K562 (cell line): Measurements from ENCODE around the gene NPAS3. TPM values are rescaled to one million over a fixed set of nuclear protein-coding genes. Genes with fewer than 3 reads are reported as not detected.

Source experiments
- ATAC-seq: fragments of 200-7000 bp; cut with Tn5 transposase; 3 replicates; pipeline ENCODE4 v1.9.1; 2020; ENCODE audit warnings: moderate library complexity
- BruUV-seq: library from RNA; stranded (reverse); fragments of 400-500 nt; replicated peaks from 2 replicates; lab custom pipeline; 2021; lab: Mats Ljungman, UMichigan
- CTCF ChIA-PET: fragments of 300-600 bp; formaldehyde crosslinking; extraction: SDS; loops from one replicate; lab custom pipeline; 2021; ENCODE audit warnings: low intra/inter-chr PET ratio; lab: Yijun Ruan, JAX
- POLR2A ChIA-PET: fragments of 300-600, 350-650 bp; sonication (Branson Sonifier 250); formaldehyde crosslinking; extraction: SDS; loops from one replicate; lab custom pipeline; 2021; ENCODE audit warnings: antibody characterized with exemption, inconsistent platforms; lab: Yijun Ruan, JAX
- DNase-seq, 4 experiments: peaks; one replicate each; pipeline versions ENCODE4 v3.0.0 to v3.0.0-alpha.2; 2011 to 2018; ENCODE audit warnings: low spot score in 3 of 4, mixed read lengths in 3 of 4; ENCODE audit errors: extremely low read depth in 1 of 4
- FAIRE-seq: peaks from 2 replicates; lab custom pipeline; 2011; peaks lifted over from hg19 to GRCh38; lab: Jason Lieb, UNC
- H2AFZ ChIP-seq: 2 replicates; pipeline ENCODE4 v1.6.0; 2011; ENCODE audit warnings: low read depth, low read length, control low read depth, inconsistent platforms
- H3K27ac ChIP-seq: fragments of 200-600 bp; 3 replicates; pipeline ENCODE4 v1.8.0; 2011; ENCODE audit warnings: low read depth, mild to moderate bottlenecking, control low read depth, inconsistent platforms, low read length, moderate library complexity, mixed read lengths; ENCODE audit errors: extremely low read depth
- H3K27me3 ChIP-seq, 2 experiments: fragments of 300-600 bp in 1 of 2; 2 replicates in 1 of 2; 3 replicates in 1 of 2; pipeline versions ENCODE4 v1.6.0 to v1.8.0; 2011; ENCODE audit warnings: inconsistent platforms in 2 of 2, low read length in 2 of 2, mild to moderate bottlenecking in 1 of 2, mixed read lengths in 1 of 2, moderate library complexity in 1 of 2; ENCODE audit not compliant: control insufficient read depth in 2 of 2, insufficient read depth in 2 of 2
- H3K36me3 ChIP-seq: fragments of 300-600 bp; 3 replicates; pipeline ENCODE4 v1.8.0; 2011; ENCODE audit warnings: mild to moderate bottlenecking, low read length, inconsistent platforms; ENCODE audit not compliant: control insufficient read depth, insufficient read depth
- H3K4me1 ChIP-seq, 2 experiments: fragments of 200-600 bp in 1 of 2; replicated peaks in 1 of 2; 2 replicates in 1 of 2; 3 replicates in 1 of 2; pipeline versions ENCODE4 v1.5.1 to v1.8.0; 2011; ENCODE audit warnings: inconsistent platforms in 2 of 2, low read length in 2 of 2, mild to moderate bottlenecking in 1 of 2, mixed read lengths in 1 of 2, moderate library complexity in 1 of 2; ENCODE audit not compliant: control insufficient read depth in 2 of 2, insufficient read depth in 2 of 2
- H3K4me2 ChIP-seq: 2 replicates; pipeline ENCODE4 v1.6.1; 2011; ENCODE audit warnings: low read length, control low read depth, inconsistent platforms, mixed read lengths; ENCODE audit not compliant: insufficient read depth
- H3K4me3 ChIP-seq: fragments of 200-600 bp; sonication (generic), shearing (Covaris generic); 2 replicates; pipeline ENCODE4 v1.5.1; 2016; ENCODE audit warnings: control low read depth, inconsistent platforms
- H3K79me2 ChIP-seq: fragments of 200-600 bp; 3 replicates; pipeline ENCODE4 v1.8.0; 2011; ENCODE audit warnings: low read length, inconsistent platforms; ENCODE audit not compliant: control insufficient read depth, insufficient read depth
- H3K9ac ChIP-seq, 2 experiments: 2 replicates each; pipeline versions ENCODE4 v1.6.0 to v1.6.1; 2011; ENCODE audit warnings: low read depth in 2 of 2, low read length in 2 of 2, control low read depth in 1 of 2, inconsistent platforms in 1 of 2, mild to moderate bottlenecking in 1 of 2, mixed read lengths in 1 of 2; ENCODE audit not compliant: insufficient read depth in 1 of 2
- H3K9me1 ChIP-seq: one replicate; pipeline ENCODE4 v1.6.0; 2011; ENCODE audit warnings: inconsistent platforms, mild to moderate bottlenecking, low read length, moderate library complexity; ENCODE audit not compliant: control insufficient read depth, insufficient read depth
- H3K9me3 ChIP-seq: replicated peaks from 2 replicates; pipeline ENCODE4 v1.5.1; 2011; ENCODE audit warnings: low read depth, low read length, inconsistent platforms; ENCODE audit not compliant: control insufficient read depth, insufficient read depth
- H4K20me1 ChIP-seq: replicated peaks from 2 replicates; pipeline ENCODE4 v1.6.1; 2011; ENCODE audit warnings: low read length, inconsistent platforms, mixed read lengths; ENCODE audit not compliant: control insufficient read depth, insufficient read depth
- ARID3A ChIP-seq: IDR thresholded peaks from 2 replicates; pipeline ENCODE4 v1.6.1; 2012; ENCODE audit warnings: low read depth, low read length, improper control_type of control experiment, borderline replicate concordance
- ATF7 ChIP-seq: fragments of 450-650 bp; IDR thresholded peaks from 2 replicates; pipeline ENCODE4 v1.7.1; 2014; ENCODE audit warnings: mild to moderate bottlenecking, moderate library complexity
- CREB3 ChIP-seq: fragments of 450-650 bp; conservative IDR thresholded peaks from 2 replicates; pipeline ENCODE4 v1.6.1; 2016; ENCODE audit warnings: missing genetic modification characterization, low read depth, mild to moderate bottlenecking, missing compliant biosample characterization, moderate library complexity
- DMBX1 ChIP-seq: fragments of 250-450 bp; sonication (Bioruptor Pico); IDR thresholded peaks from 2 replicates; pipeline ENCODE4 v1.8.0; 2022; ENCODE audit warnings: inconsistent platforms, mild to moderate bottlenecking, moderate library complexity, borderline replicate concordance
- E2F6 ChIP-seq, 2 experiments: IDR thresholded peaks; 2 replicates each; pipeline ENCODE4 v1.6.1; 2011; ENCODE audit warnings: borderline replicate concordance in 1 of 2, control low read depth in 1 of 2, low read depth in 1 of 2, low read length in 1 of 2, mild to moderate bottlenecking in 1 of 2, mixed read lengths in 1 of 2, moderate library complexity in 1 of 2; ENCODE audit not compliant: insufficient read depth in 1 of 2, insufficient read length in 1 of 2, poor library complexity in 1 of 2, severe bottlenecking in 1 of 2; ENCODE audit errors: extremely low read depth in 1 of 2
- FOS ChIP-seq: IDR thresholded peaks from 3 replicates; pipeline ENCODE4 v1.6.1; 2011; ENCODE audit not compliant: insufficient read length; ENCODE audit errors: extremely low read depth
- FOXA3 ChIP-seq, 2 experiments: fragments of 450-650 bp in 1 of 2; sonication (generic) in 1 of 2; formaldehyde crosslinking; IDR thresholded peaks in 1 of 2; conservative IDR thresholded peaks in 1 of 2; 2 replicates each; pipeline versions ENCODE4 v1.4.0 to v1.8.0; 2020 to 2022; ENCODE audit warnings: mild to moderate bottlenecking in 2 of 2, missing genetic modification reagents in 1 of 2
- FOXK1 ChIP-seq: sonication (generic); formaldehyde crosslinking; IDR thresholded peaks from 2 replicates; pipeline ENCODE4 v1.8.0; 2022; ENCODE audit warnings: missing genetic modification reagents, mild to moderate bottlenecking, borderline replicate concordance
- GATAD2B ChIP-seq: fragments of 450-650 bp; IDR thresholded peaks from 2 replicates; pipeline ENCODE4 v1.6.1; 2017; ENCODE audit warnings: mild to moderate bottlenecking, borderline replicate concordance
- HNRNPK ChIP-seq: fragments of 200-400 bp; formaldehyde crosslinking; IDR thresholded peaks from one replicate; pipeline ENCODE4 v1.6.1; 2018; ENCODE audit warnings: mild to moderate bottlenecking, low read depth, low read length; ENCODE audit not compliant: poor library complexity, severe bottlenecking
- KDM2B ChIP-seq: fragments of 250-450 bp; sonication (Bioruptor Pico); IDR thresholded peaks from 2 replicates; pipeline ENCODE4 v1.8.0; 2021; ENCODE audit warnings: mild to moderate bottlenecking, moderate library complexity
- POLR2AphosphoS2 ChIP-seq: IDR thresholded peaks from 2 replicates; pipeline ENCODE4 v1.6.1; 2012; ENCODE audit warnings: low read length, improper control_type of control experiment
- VEZF1 ChIP-seq: fragments of 200-800 bp; sonication (Bioruptor generic); IDR thresholded peaks from 2 replicates; pipeline ENCODE4 v1.6.1; 2017; ENCODE audit warnings: missing genetic modification characterization, missing compliant biosample characterization
- ZFP36 ChIP-seq: fragments of 150-350 bp; IDR thresholded peaks from 2 replicates; pipeline ENCODE4 v1.6.1; 2018; ENCODE audit warnings: low read length, low read depth; ENCODE audit not compliant: partially characterized antibody
- ZNF583 ChIP-seq: fragments of 250-450 bp; sonication (Bioruptor Pico); IDR thresholded peaks from 2 replicates; pipeline ENCODE4 v1.4.0; 2020
- ZNF695 ChIP-seq: fragments of 450-650 bp; formaldehyde crosslinking; IDR thresholded peaks from 2 replicates; pipeline ENCODE4 v1.4.0; 2020; ENCODE audit warnings: mild to moderate bottlenecking, moderate library complexity
- ZNF780A ChIP-seq: fragments of 250-450 bp; sonication (Bioruptor Pico); IDR thresholded peaks from 2 replicates; pipeline ENCODE4 v1.5.0; 2021; ENCODE audit warnings: mild to moderate bottlenecking
- WGBS: fragments of 100-300 bp; shearing (Covaris generic); methylation state at CpG from one replicate; pipeline ENCODE4 v1.1.6; 2016; ENCODE audit warnings: low coverage, mixed read lengths; ENCODE audit not compliant: insufficient coverage; ENCODE audit errors: missing lambda C conversion rate; 5-methylcytosine and 5-hydroxymethylcytosine counted together
- in situ Hi-C: fragments of 300-500 bp; cut with MboI; formaldehyde crosslinking; loops from 4 replicates; pipeline ENCODE4 v1.15.0; 2018; ENCODE audit warnings: inconsistent platforms, mixed read lengths
- intact Hi-C: fragments of 100-400 bp; cut with micrococcal nuclease; formaldehyde crosslinking; loops from 2 replicates; pipeline ENCODE4 v1.14.2; 2022
- polyA plus RNA-seq, 8 experiments: library from polyadenylated mRNA; depleted of rRNA in 4 of 8; stranded (reverse) in 5 of 8; unstranded in 3 of 8; fragments of >200 nt; fragmentation: Nextera tagmentation in 2 of 8; fragmentation: Illumina TruSeq in 1 of 8; extraction: Ambion mirVana in 2 of 8; extraction: Trizol in 1 of 8; gene quantifications; 2 replicates each; pipeline versions ENCODE4 v1.2.1 to v1.2.3, GENCODE V29; 2011 to 2014; ENCODE audit warnings: inconsistent platforms in 1 of 8, missing spikeins in 1 of 8
- total RNA-seq, 7 experiments: library from RNA; depleted of rRNA in 6 of 7; stranded (reverse); fragments of >200 nt in 6 of 7; fragmentation: Illumina TruSeq in 2 of 7; extraction: Trizol in 2 of 7; gene quantifications; 2 replicates each; pipeline versions ENCODE4 v1.2.1 to v1.2.3, GENCODE V29; 2011 to 2021; ENCODE audit warnings: low replicate concordance in 1 of 7

NPAS3 gene
- total and polyA plus RNA-seq, 9 of the 15 experiments (the other 6 are each of a cell fraction or from before 2014, with no cell fraction given) = 0.04 TPM; not detected in 8

GRCh38 chr14:33250963-33251362 is 312.3 kb downstream of the NPAS3 start:
- Histone ChIP-seq H3K9me1 (no peaks in the 10 kb centered on the region), H3K36me3 (no peaks in the 10 kb centered on the region), H3K79me2 (no peaks in the 10 kb centered on the region), H3K4me1 (no peaks in the 10 kb centered on the region), H3K4me3 (no peak overlapping the region), H3K9me3 (no peaks in the 10 kb centered on the region), H3K4me2 (no peak overlapping the region), H3K27ac (no peak overlapping the region), H4K20me1 (no peaks in the 10 kb centered on the region), H2AFZ (no peak overlapping the region), H3K9ac (no peak overlapping the region), H3K27me3 (no peaks in the 10 kb centered on the region)
- FAIRE-seq (no peak), ATAC-seq (no peak), DNase-seq (no peak)
- in situ Hi-C loops = no loop called here
- intact Hi-C loops = no loop called here
- 0% methylated on average over 2 of the region's 2 CpGs for WGBS
- TF ChIP-seq ZNF695 (CRISPR knock-in tag) (no peak), KDM2B (CRISPR knock-in tag) (no peak), FOXA3 (CRISPR knock-in tag; conservative IDR thresholded peaks at IDR 0.05 in 1 of 2, IDR thresholded peaks at IDR 0.05 in 1 of 2) (no peak), ARID3A (no peak), FOXK1 (CRISPR knock-in tag) (no peak), E2F6 (IDR thresholded peaks at IDR 0.05; ENCODE audit: borderline replicate concordance in 1 of 2, extremely low read depth in 1 of 2, insufficient read depth in 1 of 2, insufficient read length in 1 of 2, low read depth in 1 of 2, low read length in 1 of 2, poor library complexity in 1 of 2, severe bottlenecking in 1 of 2) (no peak), ATF7 (no peak), VEZF1 (no peak), ZNF780A (no peak), ZNF583 (CRISPR knock-in tag) (no peak), POLR2AphosphoS2 (no peak), ZFP36 (no peak), HNRNPK (no peak), GATAD2B (no peak), CREB3 (no peak), DMBX1 (no peak), FOS (no peak)
- ChIA-PET CTCF (no interaction called here), POLR2A (interaction anchor here (0.6 kb wide), 1 partner anchor 138 kb away, joined by 3 read pairs; no protein-coding TSS in a partner anchor)
- BruUV-seq = no TSS peak
